ENCODE results near the gene KIF5A.

- no peak for TF ChIP-seq CTCF (IDR thresholded peaks at IDR 0.05)
- TF ChIP-seq POLR2A (IDR thresholded peaks at IDR 0.05): no peak
- TF ChIP-seq EP300 (IDR thresholded peaks at IDR 0.05): no peak
Measured at GRCh38 chr12:57574795-57575194, 25.0 kb downstream of the KIF5A start.
